Suppressor macrophage treated with lipopolysaccharide for 1 hour (primary cell): ENCODE measurements around the gene KRT17.
A peak's percentile ranks its signal among the peaks of the same experiment; 100 is the strongest.

Experiments used
- DNase-seq, 3 donors: peaks; one replicate each; pipeline ENCODE4 v3.0.0-alpha.2; 2020 to 2022

KRT17 gene

GRCh38 chr17:41653892-41654677 lies 29.7 kb upstream of the KRT17 start:
- no peak for DNase-seq

- no peak for DNase-seq
Measured at GRCh38 chr17:41653421-41653820, 29.0 kb upstream of the KRT17 start.

- DNase-seq: no peak
Measured at GRCh38 chr17:41652461-41652970, 28.1 kb upstream of the KRT17 start.

- DNase-seq: no peak
Measured at GRCh38 chr17:41651625-41652460, 27.5 kb upstream of the KRT17 start.

GRCh38 chr17:41650794-41651624 lies 26.6 kb upstream of the KRT17 start:
- DNase-seq: peak in 1 of 3 donors; percentile 18

GRCh38 chr17:41649923-41650519 lies 25.6 kb upstream of the KRT17 start:
- peak in 2 of 3 donors; percentile 21 to 35 for DNase-seq

GRCh38 chr17:41648411-41649195 lies 24.2 kb upstream of the KRT17 start:
- peak; percentile 85 to 94 (median 89) for DNase-seq

GRCh38 chr17:41647940-41648410 lies 23.6 kb upstream of the KRT17 start:
- DNase-seq: peak; percentile 85 to 92 (median 90)

GRCh38 chr17:41647038-41647813 lies 22.9 kb upstream of the KRT17 start:
- DNase-seq: no peak

GRCh38 chr17:41642252-41643156 lies 18.1 kb upstream of the KRT17 start:
- DNase-seq: no peak

- DNase-seq: peak in 2 of 3 donors; percentile 12 to 35
Measured at GRCh38 chr17:41640596-41640995, 16.2 kb upstream of the KRT17 start.

- peak in 2 of 3 donors; percentile 27 to 43 for DNase-seq
Measured at GRCh38 chr17:41639492-41640473, 15.4 kb upstream of the KRT17 start.

- DNase-seq: peak; percentile 31 to 52 (median 42)
Measured at GRCh38 chr17:41638941-41639340, 14.6 kb upstream of the KRT17 start.

GRCh38 chr17:41638194-41638593 lies 13.8 kb upstream of the KRT17 start:
- DNase-seq: no peak

- DNase-seq: no peak
Measured at GRCh38 chr17:41636652-41637051, 12.3 kb upstream of the KRT17 start.

GRCh38 chr17:41635121-41636097 lies 11.0 kb upstream of the KRT17 start:
- DNase-seq: no peak

- DNase-seq: no peak
Measured at GRCh38 chr17:41634639-41635038, 10.3 kb upstream of the KRT17 start.
